ENCODE data around the gene HORMAD2.

- no peak for TF ChIP-seq CTCF (IDR thresholded peaks at IDR 0.05)
- no peak for TF ChIP-seq EP300 (IDR thresholded peaks at IDR 0.05)
- TF ChIP-seq POLR2A (IDR thresholded peaks at IDR 0.05) = no peak
Observed at GRCh38 chr22:30044369-30044768, 35.9 kb upstream of the HORMAD2 start.

Data from tibial nerve (tissue), 4 donors.